T1000 (cell line): ENCODE results near the gene P2RX7.
"Not testable (repeated sequence)": the region's sequence is repeated elsewhere in the genome, so short reads cannot be mapped to it uniquely, and the experiment has no call there.

Source experiments
- DNase-seq: peaks from one replicate; lab custom pipeline; 2025; ENCODE audit warnings: mixed read lengths; lab: John Stamatoyannopoulos, UW

P2RX7 gene

DNA sequence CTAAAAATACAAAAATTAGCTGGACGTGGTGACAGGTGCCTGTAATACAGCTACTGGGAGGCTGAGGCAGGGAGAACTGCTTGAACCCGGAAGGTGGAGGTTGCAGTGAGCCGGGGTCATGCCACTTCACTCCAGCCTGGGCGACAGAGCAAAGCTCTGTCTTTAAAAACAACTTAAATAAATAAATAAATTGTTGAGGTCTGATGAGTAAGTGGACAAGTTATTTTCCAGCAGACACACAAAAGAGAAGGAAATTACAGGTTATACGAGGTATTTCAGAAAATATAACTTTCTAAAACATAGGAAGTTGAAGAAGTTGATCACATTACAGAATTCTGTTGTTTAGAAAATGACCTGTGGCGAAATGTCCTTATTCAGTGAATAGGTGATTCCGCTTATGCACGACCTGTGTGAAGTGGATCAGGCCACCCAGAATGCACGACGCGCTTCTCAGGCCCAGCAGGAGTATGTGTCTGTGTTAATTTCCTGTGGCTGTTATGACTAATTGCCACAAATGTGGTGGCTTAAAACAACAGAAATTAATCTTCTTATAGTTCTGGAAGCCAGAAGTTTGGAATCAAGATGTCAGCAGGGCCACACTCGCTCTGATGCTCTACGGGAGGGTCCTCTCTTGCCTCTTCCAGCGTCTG is 38.1 kb downstream of the P2RX7 start:
- no peak for DNase-seq

DNA sequence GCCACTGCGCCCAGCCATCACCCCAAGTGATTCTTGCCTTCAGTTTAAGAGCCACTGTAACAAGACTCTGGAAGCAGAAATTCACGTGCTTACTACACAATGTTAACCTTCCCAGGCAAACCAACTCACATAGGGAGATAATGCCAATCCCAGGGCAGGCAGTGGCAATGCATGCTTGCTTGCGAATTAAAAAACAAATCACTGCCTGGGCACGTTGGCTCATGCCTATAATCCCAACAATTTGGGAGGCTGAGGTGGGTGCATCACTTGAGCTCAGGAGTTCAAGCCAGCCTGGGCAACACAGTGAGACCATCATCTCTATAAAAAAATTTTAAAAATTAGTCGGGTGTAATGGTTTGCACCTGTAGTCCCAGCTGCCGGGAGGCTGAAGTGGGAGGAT is 39.5 kb downstream of the P2RX7 start:
- no peak for DNase-seq

DNA sequence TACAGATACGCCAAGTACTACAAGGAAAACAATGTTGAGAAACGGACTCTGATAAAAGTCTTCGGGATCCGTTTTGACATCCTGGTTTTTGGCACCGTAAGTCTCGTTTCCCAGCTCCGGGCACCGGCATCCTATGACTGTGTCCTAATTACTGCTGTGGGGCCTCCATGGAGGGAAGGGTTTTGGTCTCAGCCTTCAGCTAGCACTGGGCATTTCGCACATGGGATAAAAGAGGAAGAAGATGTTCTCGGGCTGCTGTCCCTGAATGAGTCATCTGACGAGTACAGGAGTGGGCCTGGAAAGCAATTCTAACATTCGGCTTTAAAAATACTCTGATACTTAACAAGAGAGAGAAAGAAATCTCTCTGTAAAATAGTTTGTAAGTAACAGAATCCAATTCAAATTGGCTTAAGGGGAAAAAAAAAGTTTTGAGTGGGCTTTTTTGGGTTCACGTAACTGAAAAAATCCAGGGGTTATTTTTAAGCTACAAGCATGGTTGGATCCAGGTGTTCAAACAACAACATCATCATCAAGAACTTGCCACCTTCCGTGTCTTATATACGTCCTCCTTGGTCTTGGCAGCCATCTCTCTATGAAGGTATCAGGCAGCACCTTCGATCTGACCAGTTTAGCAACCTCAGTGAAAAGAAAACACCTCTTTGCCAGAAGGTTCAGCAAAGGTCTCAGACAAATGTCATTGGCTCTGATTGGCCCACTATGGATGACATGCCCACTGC is 42.9 kb downstream of the P2RX7 start:
- no peak for DNase-seq

DNA sequence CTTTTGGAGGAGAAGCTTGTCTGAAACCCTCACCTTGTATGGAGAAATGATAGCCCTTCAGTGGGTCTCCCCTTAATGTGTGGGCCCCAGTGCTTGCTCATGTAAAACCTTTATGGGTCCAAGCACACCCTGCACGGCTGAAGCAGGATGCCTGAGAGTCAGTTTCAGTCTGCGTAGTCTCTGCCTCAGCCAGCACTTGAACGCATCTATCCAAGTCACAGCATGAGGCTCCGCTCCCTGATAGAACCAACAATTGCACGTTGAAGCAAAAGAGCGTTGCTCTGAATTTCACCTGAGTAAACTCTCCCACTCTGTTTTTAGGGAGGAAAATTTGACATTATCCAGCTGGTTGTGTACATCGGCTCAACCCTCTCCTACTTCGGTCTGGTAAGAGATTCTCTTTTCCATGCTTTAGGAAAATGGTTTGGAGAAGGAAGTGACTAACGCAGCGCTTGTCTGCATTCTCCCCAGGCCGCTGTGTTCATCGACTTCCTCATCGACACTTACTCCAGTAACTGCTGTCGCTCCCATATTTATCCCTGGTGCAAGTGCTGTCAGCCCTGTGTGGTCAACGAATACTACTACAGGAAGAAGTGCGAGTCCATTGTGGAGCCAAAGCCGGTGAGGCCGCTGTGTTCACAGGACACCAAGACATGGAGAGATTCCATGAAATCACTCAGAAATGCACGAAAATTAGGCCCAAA is 44.3 kb downstream of the P2RX7 start:
- no peak for DNase-seq

DNA sequence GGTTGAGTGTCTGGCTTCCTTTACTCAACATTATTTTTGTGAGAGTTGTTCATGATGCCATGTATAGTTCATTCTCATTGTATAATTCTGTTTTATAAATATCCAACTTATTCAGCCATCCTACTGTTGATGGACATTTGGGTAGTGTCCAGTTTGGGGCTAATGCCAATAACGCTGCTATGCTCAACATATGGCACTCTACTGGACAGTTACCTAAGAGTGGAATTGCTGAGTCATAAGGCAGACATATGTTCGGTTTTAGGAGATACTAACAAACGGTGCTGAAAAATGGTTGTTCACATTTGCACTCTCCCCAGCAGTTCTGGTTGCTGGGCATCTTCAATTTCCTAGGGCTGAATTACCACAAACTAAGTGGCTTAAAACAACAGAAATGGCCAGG is 48.5 kb downstream of the P2RX7 start:
- DNase-seq: no peak

DNA sequence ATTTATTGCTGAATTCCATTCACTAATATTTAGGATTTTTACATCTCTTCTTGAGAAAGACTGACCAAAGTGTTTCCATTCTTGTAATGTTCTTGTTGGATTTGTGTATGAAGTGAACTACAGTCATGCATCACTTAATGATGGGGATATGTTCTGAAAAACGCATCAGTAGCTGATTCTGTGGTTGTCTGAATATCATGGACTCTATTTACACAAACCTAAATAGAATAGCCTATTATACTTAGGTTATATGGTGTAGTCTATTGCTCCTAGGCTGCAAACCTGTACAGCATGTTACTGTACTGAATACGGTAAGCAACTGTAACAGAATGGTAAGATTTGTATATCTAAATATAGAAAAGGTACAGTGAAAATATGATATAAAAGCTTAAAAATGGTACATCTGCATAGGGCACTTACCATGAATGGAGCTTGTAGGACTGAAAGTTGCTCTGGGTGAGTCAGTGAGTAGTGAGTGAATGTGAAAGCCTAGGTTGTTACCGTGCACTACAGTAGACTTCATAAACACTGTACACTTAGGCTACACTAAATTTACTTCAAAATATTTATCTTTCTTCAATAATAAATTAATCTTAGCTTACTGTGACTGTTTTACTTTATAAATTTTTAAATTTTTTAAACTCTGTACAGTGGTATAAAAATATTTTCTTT is 49.7 kb downstream of the P2RX7 start:
- no peak for DNase-seq

DNA sequence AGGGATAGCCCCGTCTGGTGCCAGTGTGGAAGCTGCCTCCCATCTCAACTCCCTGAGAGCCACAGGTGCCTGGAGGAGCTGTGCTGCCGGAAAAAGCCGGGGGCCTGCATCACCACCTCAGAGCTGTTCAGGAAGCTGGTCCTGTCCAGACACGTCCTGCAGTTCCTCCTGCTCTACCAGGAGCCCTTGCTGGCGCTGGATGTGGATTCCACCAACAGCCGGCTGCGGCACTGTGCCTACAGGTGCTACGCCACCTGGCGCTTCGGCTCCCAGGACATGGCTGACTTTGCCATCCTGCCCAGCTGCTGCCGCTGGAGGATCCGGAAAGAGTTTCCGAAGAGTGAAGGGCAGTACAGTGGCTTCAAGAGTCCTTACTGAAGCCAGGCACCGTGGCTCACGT is 51.7 kb downstream of the P2RX7 start:
- no peak for DNase-seq

DNA sequence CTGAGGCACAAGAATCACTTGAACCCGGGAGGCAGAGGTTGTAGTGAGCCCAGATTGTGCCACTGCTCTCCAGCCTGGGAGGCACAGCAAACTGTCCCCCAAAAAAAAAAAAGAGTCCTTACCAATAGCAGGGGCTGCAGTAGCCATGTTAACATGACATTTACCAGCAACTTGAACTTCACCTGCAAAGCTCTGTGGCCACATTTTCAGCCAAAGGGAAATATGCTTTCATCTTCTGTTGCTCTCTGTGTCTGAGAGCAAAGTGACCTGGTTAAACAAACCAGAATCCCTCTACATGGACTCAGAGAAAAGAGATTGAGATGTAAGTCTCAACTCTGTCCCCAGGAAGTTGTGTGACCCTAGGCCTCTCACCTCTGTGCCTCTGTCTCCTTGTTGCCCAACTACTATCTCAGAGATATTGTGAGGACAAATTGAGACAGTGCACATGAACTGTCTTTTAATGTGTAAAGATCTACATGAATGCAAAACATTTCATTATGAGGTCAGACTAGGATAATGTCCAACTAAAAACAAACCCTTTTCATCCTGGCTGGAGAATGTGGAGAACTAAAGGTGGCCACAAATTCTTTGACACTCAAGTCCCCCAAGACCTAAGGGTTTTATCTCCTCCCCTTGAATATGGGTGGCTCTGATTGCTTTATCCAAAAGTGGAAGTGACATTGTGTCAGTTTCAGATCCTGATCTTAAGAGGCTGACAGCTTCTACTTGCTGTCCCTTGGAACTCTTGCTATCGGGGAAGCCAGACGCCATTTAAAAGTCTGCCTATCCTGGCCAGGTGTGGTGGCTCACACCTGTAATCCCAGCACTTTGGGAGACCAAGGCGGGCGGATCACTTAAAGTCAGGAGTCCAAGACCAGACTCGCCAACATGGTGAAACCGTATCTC is 52.6 kb downstream of the P2RX7 start:
- no peak for DNase-seq

DNA sequence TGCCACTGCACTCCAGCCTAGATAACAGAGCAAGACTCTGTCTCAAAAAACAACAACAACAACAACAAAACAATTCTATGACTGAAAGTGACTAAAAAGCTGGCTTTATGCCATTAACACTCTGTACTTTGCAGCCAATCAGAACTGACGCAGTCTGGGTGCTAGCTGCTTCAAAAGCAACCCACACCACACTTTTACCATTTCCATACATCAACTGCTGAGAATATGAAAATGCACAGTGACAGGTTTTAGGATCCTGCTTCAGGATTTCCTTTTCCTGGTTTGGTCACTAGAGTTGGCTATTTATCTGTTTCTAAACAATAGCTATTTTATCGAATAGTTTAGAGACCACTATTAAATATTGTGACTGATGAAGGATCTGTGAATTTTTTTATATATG is 54.1 kb downstream of the P2RX7 start:
- no peak for DNase-seq

DNA sequence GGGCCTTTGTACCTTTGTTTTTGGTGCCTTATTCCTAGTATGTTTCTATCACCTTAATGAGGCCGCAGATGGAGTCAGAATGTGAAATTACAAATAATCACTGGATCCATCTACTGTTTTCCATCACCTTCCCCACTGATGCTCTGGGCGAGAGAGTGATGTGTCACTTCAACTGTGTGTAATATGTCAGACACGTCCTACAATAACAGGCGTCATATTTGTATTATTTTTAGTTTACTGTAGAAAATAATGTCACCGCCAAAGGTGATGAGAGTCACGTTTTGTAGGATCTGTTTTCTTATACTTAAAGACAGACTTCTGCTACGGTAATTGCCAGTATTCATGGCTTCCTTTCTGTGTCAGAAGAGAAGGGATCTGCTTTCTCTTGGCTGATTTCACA is 54.8 kb downstream of the P2RX7 start:
- no peak for DNase-seq

DNA sequence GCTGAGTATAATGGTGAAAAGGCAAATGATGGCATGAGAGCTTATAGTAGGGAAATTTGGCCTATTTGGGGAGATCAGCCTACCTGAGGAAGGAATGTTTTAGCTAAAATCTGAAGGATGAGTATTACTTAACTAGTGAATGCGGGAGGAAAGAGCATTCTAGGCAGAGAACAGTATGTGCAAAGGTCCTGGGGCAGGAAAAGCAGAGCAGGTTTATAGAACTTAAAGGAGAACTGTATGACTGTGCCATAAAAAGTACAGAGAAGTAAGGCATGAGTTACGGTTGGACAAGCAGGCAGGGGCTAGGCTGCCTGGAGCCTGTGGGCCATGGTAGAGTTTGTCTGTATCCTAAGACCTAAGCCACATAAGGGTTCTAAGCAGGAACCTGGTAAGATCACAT is 55.6 kb downstream of the P2RX7 start:
- DNase-seq: no peak

DNA sequence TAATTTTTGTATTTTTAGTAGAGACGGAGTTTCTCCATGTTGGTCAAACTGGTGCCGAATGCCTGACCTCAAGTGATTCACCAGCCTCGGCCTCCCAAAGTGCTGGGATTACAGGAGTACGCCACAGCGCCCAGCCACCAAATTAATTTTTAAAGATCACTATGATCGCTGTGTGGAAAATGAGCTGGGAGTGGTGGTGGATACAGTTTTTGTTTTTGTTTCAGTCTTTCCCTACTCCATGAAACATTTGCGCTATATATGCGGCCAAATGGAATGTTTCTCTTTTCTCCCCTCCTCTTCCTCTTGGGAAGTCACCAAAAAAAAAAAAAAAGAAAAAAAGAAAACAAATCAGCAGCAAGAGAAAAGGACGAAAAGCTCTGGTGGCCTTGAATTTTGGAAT is 56.5 kb downstream of the P2RX7 start:
- DNase-seq: no peak

DNA sequence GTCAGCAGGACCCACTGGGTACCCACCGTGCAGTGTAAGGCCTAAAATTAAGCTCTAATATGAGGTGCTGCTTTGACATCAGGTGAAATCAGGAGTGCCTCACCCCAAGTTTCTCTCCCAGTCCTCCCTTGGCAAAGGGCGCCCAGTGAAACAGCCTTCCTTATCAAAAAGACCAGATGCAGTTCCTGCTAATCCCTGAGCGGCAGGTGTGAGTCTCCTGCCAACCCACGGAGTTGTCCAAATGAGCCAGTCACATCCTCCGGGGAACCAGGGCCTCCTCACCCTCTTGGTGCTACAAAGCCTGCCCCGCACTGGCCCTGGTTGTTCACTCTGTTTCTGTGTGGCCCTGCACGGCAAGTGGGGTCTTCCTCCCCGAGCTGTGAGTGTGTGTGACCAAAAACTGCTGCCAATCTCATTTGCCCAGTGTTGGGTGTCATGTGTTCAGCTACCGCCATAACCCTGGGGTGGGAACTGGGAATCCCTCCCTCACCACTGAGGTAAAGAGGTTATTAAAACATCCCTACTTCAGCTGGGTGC is 57.0 kb downstream of the P2RX7 start:
- no peak for DNase-seq

DNA sequence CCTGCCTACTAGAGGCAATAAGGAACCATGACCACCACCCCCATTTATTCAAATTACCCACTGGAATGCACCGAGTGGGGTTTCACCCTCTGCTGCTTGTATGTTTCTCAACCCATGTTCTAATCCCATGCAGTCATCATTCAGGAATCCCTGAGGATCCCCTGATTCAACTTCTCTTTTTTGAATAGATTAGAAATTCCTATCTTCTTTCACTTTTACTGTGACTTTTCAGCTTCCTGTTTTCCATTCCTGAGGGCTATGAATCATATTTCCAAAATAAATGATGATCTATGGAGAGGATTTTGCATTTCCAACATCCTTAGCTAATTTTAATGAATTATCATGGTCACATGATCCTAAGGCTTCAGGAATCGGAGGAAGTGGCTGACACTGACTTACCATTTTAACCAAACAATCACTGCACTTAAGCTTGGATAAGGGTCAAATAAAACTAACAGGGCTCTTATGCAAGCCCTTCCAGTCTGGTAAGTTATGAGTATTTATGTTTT is 57.9 kb downstream of the P2RX7 start:
- peak; percentile 15 for DNase-seq

DNA sequence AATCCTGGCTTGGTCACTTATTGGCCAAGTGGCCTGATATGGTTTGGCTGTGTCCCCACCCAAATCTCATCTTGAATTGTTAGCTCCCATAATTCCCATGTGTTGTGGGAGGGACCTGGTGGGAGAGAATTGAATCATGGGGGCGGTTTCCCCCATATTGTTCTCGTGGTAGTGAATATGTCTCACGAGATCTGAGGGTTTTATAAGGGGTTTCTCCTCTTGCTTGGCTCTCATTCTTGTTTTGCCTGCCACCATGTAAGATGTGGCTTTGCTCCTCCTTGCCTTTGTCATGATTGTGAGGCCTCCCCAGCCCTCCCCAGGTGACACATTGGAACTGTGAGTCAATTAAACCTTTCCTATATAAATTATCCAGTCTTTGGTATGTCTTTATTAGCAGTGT is 58.5 kb downstream of the P2RX7 start:
- no peak for DNase-seq

DNA sequence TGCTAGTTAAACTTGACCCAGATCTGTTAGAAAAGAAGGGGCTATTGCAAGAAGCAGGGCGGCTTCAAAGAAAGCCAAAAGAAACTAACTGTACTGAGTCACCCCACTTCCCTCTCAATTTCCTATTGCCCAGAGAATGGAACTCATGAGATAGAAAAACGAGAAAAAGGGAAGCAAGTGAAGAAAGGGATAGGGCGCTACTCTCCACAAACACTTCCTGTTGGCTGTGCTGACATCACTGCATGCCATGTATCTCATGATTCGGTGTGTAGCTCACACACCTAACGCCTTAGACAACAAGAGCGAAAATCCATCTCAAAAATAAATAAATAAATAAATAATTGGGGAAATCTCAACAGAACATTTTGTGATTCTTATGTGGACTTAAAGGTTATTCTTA is 64.2 kb downstream of the P2RX7 start:
- no peak for DNase-seq

DNA sequence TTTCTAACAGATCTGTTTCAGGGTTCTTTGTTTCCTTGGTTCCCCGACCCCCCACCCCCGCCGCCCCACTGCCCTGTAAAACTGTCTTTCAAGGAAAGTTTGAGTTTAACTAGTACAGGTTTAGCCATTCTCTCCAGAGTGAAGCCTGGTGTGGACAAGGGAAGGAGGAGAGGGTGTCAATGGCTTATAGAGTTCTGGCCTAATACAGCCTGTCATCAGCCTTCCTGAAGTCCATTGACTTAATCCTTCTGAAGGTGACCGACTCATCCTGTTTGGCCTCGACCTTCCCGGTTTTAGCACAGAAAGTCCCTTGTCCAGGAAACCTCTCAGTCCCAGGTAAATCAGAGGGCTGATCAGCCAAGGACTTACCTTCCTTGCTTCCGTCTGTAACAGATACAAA is 66.3 kb downstream of the P2RX7 start:
- DNase-seq: no peak

DNA sequence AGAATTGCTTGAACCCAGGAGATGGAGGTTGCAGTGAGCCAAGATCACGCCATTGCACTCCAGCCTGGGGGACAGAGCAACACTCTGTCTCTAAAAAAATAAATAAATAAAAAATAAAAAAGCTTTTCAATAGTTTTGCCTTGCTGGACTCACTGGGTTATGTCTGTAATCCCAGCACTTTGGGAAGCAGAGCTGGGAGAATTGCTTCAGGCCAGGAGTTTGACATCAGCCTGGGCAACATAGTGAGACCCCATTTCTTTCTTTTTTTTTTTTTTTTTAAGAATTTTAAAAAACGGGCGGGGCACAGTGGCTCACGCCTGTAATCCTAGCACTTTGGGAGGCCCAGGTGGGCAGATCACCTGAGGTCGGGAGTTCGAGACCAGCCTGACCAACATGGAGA is 68.5 kb downstream of the P2RX7 start:
- not testable (repeated sequence) for DNase-seq

DNA sequence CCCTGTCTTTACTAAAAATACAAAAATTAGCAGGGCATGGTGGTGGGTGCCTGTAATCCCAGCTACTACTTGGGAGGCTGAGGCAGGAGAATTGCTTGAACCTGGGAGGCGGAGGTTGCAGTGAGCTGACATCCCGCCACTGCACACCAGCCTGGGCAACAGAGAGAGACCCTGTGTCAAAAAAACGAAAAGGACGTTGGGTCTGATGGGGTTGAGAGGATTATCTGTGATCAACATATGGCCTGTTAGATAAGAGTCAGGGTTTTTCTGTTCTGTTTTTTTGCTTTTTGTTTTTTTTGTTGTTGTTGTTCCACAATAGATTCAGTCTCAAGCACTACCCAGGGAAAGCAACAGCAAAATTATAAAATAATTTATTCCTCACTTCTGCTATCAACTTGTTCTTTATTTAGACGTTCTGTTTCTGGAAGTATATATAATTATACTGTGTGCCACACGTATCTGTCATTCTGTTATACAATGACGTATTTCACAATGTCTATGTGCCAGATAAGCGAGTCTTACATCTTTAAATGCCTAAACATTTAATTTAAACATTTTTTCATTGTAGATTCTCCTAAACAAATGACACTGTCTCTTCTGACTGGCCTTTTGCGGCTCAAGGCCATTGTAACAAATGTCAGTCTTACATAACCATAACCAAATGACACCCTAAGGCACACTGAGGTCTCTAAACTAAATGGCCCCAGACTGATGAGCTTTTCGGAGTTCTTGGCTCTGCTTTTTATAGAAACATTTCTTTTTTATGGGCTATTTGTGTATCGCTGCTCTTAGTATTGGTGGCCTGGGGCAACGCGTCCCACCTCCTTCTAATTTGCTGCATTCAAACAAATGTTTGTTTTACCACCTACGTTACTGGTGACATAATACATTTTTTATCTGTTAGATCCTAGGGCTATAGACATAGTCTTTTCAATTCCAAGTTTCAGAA is 70.0 kb downstream of the P2RX7 start:
- DNase-seq: peak; percentile 20

DNA sequence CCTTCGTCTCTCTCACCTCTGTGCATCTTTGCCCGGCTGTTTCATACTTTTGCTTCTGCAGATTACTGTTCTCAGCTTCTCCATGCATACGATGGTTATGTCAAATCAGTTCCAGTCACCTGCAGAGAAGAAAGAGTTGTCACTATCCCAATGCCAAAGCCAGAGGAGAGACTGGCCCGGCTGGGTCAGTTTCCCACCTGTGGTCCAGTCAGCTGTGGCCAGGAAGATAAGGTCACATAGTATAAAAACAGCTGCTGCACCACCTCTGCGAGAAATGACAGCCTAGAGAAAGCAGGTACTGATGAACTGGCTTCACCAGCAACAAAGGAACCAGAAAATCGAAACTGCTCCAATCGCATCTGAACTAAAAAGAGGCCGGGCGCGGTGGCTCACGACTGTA is 70.8 kb downstream of the P2RX7 start:
- no peak for DNase-seq
